UCSD-AML1 (cell line): ENCODE data around the gene OTOL1.

Source experiments
- DNase-seq: peaks from one replicate; lab custom pipeline; 2025; ENCODE audit not compliant: unreplicated experiment; lab: John Stamatoyannopoulos, UW

The OTOL1 gene

DNA sequence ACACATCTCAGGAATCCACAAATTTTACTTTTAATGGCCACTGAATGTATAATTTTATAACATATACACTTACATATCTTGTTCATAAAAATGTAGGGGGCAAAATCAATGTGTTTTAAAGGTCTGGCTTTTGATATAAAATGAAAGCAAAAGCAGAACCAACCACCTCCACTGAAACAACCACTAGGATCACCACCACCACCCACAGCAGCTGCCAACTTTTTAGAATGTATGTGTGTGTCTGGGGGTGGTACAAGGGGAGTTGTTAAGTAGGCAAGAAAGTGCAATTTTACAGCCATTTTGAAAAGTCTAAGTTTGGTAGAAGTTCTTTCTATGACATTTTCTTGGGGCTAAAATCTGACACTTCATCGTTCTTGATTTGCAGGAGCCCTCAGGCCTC lies 44.0 kb downstream of the OTOL1 start:
- DNase-seq: no peak

DNA sequence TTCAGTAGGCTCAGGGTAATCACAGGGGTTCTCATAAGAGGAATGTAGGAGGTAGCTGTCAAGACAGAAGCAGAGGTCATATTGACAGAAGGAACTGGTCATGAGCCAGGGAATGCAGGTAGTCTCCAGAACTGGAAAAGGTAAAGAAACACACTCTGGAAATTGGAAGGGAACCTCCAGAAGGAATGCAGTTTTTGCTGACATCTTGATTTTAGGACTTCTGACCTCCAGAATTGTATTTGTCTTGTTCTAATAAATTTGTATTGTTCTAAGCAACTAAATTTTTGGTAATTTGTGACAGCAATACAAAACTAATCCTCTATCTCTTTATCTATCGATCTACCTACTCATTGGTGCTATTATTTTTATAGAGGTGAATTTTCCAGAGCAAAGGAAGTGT lies 49.2 kb downstream of the OTOL1 start:
- no peak for DNase-seq

DNA sequence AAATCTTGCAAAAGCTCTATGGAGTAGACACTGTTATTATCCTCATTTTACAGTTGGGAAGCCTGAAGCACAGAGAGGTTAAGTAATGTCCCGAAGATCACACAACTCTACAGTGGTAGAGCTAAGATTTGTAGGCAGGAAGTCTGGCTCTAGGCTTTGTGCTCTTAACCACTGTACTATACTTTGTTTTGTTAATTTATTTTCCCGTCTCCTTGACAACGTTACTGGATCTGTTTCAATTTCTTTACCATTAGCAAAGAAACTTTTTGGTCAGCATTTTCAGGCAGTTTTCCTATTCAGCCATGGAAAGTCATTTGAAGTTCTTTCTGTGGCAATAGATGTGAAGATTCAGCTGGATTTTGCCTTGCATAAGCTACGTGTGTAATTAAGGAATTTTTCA lies 51.7 kb downstream of the OTOL1 start:
- DNase-seq: no peak

DNA sequence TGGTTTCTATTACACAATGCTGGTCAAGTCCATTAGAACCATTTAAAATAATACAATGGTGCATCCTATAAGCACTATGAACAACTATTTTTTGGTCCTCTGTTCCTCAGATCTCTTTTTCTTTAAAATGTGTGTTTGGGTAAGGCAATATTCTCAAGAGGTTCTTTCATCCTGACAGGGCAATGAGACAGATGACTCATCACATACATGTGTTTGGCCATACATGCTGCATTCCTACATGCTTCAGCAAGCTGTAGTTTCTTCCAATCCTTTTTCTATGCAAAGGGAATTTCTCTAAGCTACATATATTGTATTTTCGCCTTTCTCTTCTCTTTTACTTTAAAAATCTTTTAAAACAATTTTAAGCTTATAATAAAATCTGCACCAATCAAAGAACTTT lies 52.7 kb downstream of the OTOL1 start:
- DNase-seq: no peak

DNA sequence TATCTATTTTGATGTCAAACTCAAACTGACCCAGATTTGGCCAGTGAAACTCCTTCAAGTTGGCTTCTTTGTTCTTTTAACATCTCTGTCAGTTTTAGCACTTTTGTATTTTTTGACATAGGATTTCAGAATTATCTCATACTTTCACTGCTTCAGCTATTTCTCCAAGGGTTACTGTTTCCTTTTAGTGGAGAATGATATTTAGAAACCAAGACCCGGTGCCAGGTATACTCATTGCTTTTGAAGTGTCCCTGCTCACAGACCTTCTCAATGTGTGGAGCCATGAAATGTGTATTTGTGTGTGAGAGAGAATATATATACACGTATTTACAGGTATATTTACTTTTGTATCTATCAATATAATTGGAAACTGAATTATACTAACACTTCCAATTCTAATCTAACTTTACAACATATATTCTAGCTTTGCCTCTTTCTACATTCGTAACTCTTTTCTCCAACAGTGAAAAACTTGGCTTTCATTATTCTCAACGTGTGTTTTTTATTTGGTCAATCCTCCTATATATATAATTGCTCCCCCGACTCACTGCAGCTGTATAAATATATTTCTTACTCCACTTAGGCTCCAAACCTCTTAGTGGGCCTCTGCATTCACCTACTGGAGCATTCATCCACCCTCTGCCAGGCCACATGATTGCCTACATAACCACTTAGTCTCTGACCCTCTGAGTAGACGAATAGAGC lies 54.0 kb downstream of the OTOL1 start:
- DNase-seq: no peak

DNA sequence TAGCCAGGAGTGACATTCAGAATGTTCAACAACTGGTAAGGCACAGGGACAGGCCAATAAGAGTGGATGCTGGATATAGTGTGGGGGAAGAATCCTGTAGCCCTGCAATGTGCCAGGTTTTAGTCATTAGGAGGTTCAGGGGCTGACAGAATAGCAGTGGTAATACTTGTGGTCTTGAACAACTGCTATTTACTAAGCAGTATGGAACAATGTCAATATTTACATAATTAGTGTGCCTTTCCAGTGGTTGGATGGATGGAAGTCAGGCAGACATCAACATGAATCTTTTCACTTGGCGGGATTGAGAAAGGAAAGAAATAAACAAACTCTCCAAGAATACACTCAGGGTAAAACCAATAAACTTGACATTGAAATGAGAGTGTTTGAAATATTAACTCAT lies 55.1 kb downstream of the OTOL1 start:
- no peak for DNase-seq

DNA sequence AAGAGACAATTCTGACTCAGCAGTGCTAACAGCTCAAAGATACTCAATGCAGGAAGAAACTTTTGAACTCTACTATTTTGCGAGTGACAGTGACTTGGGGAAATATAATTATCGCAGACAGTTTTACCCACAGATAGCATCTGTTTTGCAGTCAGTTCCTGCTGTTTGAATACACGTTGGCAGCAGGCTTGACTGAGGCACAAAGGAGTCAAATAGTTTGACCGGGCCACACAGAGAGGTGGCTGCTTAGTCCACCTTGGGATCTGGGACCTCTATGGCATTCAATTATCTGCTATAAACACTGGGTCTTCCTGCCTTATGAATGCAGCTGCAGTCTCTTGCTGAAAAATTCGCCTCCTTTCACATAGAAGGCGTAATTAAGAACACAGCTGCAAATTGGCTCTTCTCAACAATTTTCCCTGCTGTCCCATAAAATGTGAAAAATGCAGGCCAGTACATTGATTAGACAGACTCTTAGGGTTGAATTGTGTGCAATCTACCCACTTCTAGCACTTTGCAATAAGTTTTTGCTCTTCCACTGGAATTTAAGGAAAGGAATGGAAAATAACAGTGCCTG lies 56.5 kb downstream of the OTOL1 start:
- no peak for DNase-seq
